SJSA1 (cell line): ENCODE data around the gene EDRF1. TPM values are rescaled to one million over a fixed set of nuclear protein-coding genes. Genes with fewer than 3 reads are reported as not detected.

Experiments used
- DNase-seq, 2 experiments: peaks; one replicate each; pipeline ENCODE4 v3.0.0-alpha.2; 2015 to 2020; ENCODE audit warnings: low spot score in 2 of 2, low read depth in 1 of 2
- H3K27ac ChIP-seq: fragments of 250-450 bp; sonication (Bioruptor Pico); 2 replicates; pipeline ENCODE4 v1.5.1; 2020; ENCODE audit warnings: mild to moderate bottlenecking, moderate library complexity
- H3K27me3 ChIP-seq: fragments of 250-450 bp; sonication (Bioruptor Pico); replicated peaks from 2 replicates; pipeline ENCODE4 v1.5.1; 2020; ENCODE audit warnings: mild to moderate bottlenecking, moderate library complexity
- H3K36me3 ChIP-seq: fragments of 250-450 bp; sonication (Bioruptor Pico); 2 replicates; pipeline ENCODE4 v1.5.1; 2020; ENCODE audit warnings: mild to moderate bottlenecking
- H3K4me1 ChIP-seq: fragments of 250-450 bp; sonication (Bioruptor Pico); replicated peaks from 2 replicates; pipeline ENCODE4 v1.6.1; 2021; ENCODE audit warnings: mild to moderate bottlenecking
- H3K4me3 ChIP-seq: fragments of 250-450 bp; sonication (Bioruptor Pico); 2 replicates; pipeline ENCODE4 v1.5.1; 2020; ENCODE audit warnings: mild to moderate bottlenecking
- H3K9me3 ChIP-seq: fragments of 250-450 bp; sonication (Bioruptor Pico); replicated peaks from 2 replicates; pipeline ENCODE4 v1.5.1; 2020; ENCODE audit warnings: mild to moderate bottlenecking
- total RNA-seq: library from RNA; depleted of rRNA; stranded (reverse); fragments of >200 nt; shearing (Covaris generic); gene quantifications from 2 replicates; pipeline ENCODE4 v1.2.3, GENCODE V29; 2014; rRNA removed

The EDRF1 gene
- total RNA-seq, 1 experiment from 2014 or later: 32.8 TPM

- no peaks in the 10 kb centered on the region for H3K27me3 ChIP-seq
- no peak overlapping the region for H3K27ac ChIP-seq
- H3K4me3 ChIP-seq: no peak overlapping the region
- H3K36me3 ChIP-seq: peaks cover 26% of the 10 kb centered on the region
- no peaks in the 10 kb centered on the region for H3K4me1 ChIP-seq
- DNase-seq: no peak
- no peaks in the 10 kb centered on the region for H3K9me3 ChIP-seq
Measured at GRCh38 chr10:125797424-125797823, 77.9 kb downstream of the EDRF1 start.

GRCh38 chr10:125797994-125798662 is 78.6 kb downstream of the EDRF1 start:
- no peaks in the 10 kb centered on the region for H3K9me3 ChIP-seq
- no peaks in the 10 kb centered on the region for H3K4me1 ChIP-seq
- no peak overlapping the region for H3K4me3 ChIP-seq
- no peak overlapping the region for H3K27ac ChIP-seq
- DNase-seq: no peak
- peaks cover 25% of the 10 kb centered on the region for H3K36me3 ChIP-seq
- H3K27me3 ChIP-seq: no peaks in the 10 kb centered on the region

DNA sequence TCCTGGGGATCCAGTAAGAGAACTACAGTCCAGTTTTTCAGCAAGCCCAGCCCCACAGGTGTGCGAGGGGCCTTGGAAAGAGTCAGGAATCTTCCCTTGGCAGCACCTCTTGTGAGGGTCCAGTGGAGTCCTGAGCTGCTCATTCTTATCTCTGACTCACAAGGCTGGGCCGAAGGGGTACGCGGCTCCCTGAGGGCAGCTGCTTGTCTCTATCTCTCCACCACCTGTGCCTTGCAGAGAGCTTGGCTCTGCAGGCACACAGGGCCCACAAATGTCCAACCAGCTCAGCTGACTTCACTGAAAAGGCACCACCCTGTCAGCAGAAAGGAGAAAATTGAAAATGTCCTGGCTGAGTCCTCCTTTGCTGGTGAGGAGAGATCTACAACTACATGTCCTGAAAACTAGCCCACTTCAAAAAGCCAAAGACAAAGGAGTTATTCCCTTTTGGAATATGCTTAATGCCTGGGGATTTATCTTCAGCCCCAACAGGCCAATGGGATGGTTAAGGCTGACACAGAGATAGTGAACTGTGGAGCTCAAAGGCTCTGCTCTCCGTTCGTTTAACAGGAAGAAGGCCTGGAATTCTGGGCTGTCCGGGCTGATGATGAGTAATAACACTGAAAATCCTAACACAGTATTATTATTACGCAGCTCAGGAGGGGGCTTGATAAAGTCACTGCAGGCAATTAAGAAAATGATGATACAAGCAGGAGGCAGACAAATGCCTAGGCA is 80.1 kb downstream of the EDRF1 start:
- Histone ChIP-seq H3K36me3 (peaks cover 22% of the 10 kb centered on the region), H3K27ac (no peak overlapping the region), H3K27me3 (no peaks in the 10 kb centered on the region), H3K9me3 (no peaks in the 10 kb centered on the region), H3K4me3 (no peak overlapping the region), H3K4me1 (no peaks in the 10 kb centered on the region)
- DNase-seq: no peak

DNA sequence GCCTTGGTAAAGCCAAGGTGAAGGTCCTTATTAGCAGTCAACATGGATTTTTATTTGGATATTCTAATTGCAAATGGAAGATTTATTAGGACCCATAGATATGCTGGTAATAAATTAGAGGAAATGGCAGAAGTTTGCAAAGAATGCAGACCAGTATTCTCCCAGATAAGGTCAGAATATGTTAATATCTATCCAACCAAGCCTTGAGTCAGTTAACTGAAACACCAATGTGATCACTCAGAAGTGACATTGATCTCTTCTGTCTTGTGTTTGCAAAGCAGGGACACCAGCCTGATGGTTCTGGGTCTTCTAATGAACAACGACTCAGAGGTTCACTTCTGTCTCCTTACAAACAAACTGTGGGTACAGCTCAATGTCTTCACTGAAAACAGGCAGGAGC is 82.1 kb downstream of the EDRF1 start:
- no peak for DNase-seq
- Histone ChIP-seq H3K27me3 (no peaks in the 10 kb centered on the region), H3K27ac (no peak overlapping the region), H3K36me3 (peaks cover 28% of the 10 kb centered on the region), H3K4me3 (no peak overlapping the region), H3K4me1 (no peaks in the 10 kb centered on the region), H3K9me3 (no peaks in the 10 kb centered on the region)

GRCh38 chr10:125802131-125802530 is 82.6 kb downstream of the EDRF1 start:
- no peak overlapping the region for H3K27ac ChIP-seq
- H3K4me1 ChIP-seq: no peaks in the 10 kb centered on the region
- H3K9me3 ChIP-seq: no peaks in the 10 kb centered on the region
- H3K27me3 ChIP-seq: no peaks in the 10 kb centered on the region
- no peak for DNase-seq
- peaks cover 33% of the 10 kb centered on the region for H3K36me3 ChIP-seq
- H3K4me3 ChIP-seq: no peak overlapping the region

- no peaks in the 10 kb centered on the region for H3K27me3 ChIP-seq
- H3K9me3 ChIP-seq: no peaks in the 10 kb centered on the region
- H3K36me3 ChIP-seq: peaks cover 27% of the 10 kb centered on the region
- no peak overlapping the region for H3K4me3 ChIP-seq
- no peaks in the 10 kb centered on the region for H3K4me1 ChIP-seq
- no peak for DNase-seq
- H3K27ac ChIP-seq: no peak overlapping the region
Measured at GRCh38 chr10:125802739-125803138, 83.2 kb downstream of the EDRF1 start.

GRCh38 chr10:125808047-125808446 is 88.5 kb downstream of the EDRF1 start:
- Histone ChIP-seq H3K27me3 (no peaks in the 10 kb centered on the region), H3K4me3 (no peak overlapping the region), H3K9me3 (no peaks in the 10 kb centered on the region), H3K4me1 (no peaks in the 10 kb centered on the region), H3K36me3 (peaks cover 44% of the 10 kb centered on the region), H3K27ac (no peak overlapping the region)
- no peak for DNase-seq

GRCh38 chr10:125811251-125811650 is 91.7 kb downstream of the EDRF1 start:
- Histone ChIP-seq H3K4me1 (no peaks in the 10 kb centered on the region), H3K9me3 (no peaks in the 10 kb centered on the region), H3K36me3 (peaks cover 44% of the 10 kb centered on the region), H3K27ac (no peak overlapping the region), H3K4me3 (no peak overlapping the region), H3K27me3 (no peaks in the 10 kb centered on the region)
- no peak for DNase-seq

GRCh38 chr10:125812128-125812750 is 92.7 kb downstream of the EDRF1 start:
- Histone ChIP-seq H3K4me1 (no peaks in the 10 kb centered on the region), H3K36me3 (peaks cover 39% of the 10 kb centered on the region), H3K9me3 (no peaks in the 10 kb centered on the region), H3K27me3 (no peaks in the 10 kb centered on the region), H3K27ac (no peak overlapping the region), H3K4me3 (no peak overlapping the region)
- DNase-seq: no peak

Other genes with a start within 250 kb of the EDRF1 start
- gene TEX36, start 36.5 kb upstream of the EDRF1 start, total RNA-seq: not detected in 2 replicates
- gene MMP21, start 56.1 kb downstream of the EDRF1 start, total RNA-seq: not detected in 2 replicates
- gene UROS, start 103.5 kb downstream of the EDRF1 start, total RNA-seq: 93.6 and 136 TPM in 2 replicates
- 122 and 160 TPM in 2 replicates for gene BCCIP, start 103.8 kb downstream of the EDRF1 start, total RNA-seq
- 31.0 and 51.8 TPM in 2 replicates for gene DHX32, start 161.6 kb downstream of the EDRF1 start, total RNA-seq
- gene FANK1, start 176.9 kb downstream of the EDRF1 start, total RNA-seq: 0.18 TPM in 1 of 2 replicates, not detected in the other